ENCODE data around the gene TMPRSS3. TPM values are rescaled to one million over a fixed set of nuclear protein-coding genes. Genes with fewer than 3 reads are reported as not detected.

Gene TMPRSS3
- total and polyA plus RNA-seq, 2 donors (not counting 1 experiment from before 2014, with no cell fraction given): 0.10 to 0.12 TPM

DNA sequence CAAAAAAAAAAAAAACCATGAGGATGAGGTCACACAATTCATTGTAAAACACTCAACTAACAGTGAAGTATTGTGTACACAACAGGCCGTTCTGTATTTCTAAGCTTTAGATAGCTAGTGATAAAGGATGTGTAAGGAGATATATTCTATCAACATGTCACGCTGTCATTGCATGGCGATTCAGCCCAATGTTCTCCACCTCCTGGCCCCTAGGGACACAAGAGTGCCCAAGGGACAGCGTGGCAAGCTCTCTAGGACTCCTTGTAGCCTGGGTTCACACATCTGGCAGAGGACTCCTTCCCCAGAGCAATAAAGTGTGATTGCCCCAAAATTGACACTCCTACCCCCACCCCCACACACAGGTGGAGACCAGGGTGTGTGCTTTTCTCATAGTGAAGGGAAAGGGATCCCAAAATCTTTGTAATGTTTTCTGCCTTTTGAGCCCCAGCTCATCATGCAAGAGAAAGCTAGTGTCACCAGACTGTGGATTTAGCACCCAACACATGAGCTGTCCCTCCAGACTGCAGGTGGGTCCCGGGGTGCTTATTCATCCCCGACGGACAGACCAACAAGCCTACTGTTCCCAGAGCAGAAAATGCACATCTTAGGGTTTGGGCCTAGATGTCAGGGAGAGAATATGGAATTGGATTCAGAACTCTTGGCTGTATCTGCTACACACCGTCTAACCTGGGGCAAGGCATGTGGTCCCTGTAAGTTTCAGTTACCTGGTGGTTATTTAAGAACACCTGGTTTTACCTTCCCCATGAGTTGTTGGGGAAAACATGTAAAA, 11.5 kb downstream of the TMPRSS3 start:
- H3K27me3 ChIP-seq (replicated peaks in 1 of 4; ENCODE audit: control extremely low read depth in 1 of 4, control insufficient read depth in 3 of 4, insufficient read depth in 4 of 4, low read length in 3 of 4): peaks cover 0 to 8% (median 0%) of the 10 kb centered on the region in 4 experiments
- H3K27ac Mint-ChIP-seq: no peak overlapping the region
- H4K20me1 ChIP-seq (ENCODE audit: control insufficient read depth, insufficient read depth, low read length, poor library complexity, severe bottlenecking): no peaks in the 10 kb centered on the region
- ATAC-seq (ENCODE audit: low read depth): peak; percentile 29
- no peak overlapping the region for H3K27ac ChIP-seq (ENCODE audit: low read length in 2 of 2)
- 58% methylated on average over 5 of the region's 8 CpGs for WGBS (ENCODE audit: insufficient coverage)
- H3K9me3 Mint-ChIP-seq (ENCODE audit: insufficient read depth): peaks cover 14% of the 10 kb centered on the region
- peaks cover 12% of the 10 kb centered on the region for H3K27me3 Mint-ChIP-seq
- H3K36me3 ChIP-seq (replicated peaks in 1 of 2; ENCODE audit: control extremely low read depth in 1 of 2, control insufficient read depth in 1 of 2, extremely low read depth in 1 of 2, insufficient read depth in 2 of 2, low read length in 1 of 2): no peaks in the 10 kb centered on the region
- CTCF ChIA-PET: interaction anchor here (0.7 kb wide), 1 partner anchor 120 kb away, joined by 4 read pairs; no protein-coding TSS in a partner anchor
- no peak overlapping the region for H3K9ac ChIP-seq (ENCODE audit: low read length)
- H3K4me3 Mint-ChIP-seq: peak overlapping the region; percentile 2
- intact Hi-C loops (cut with micrococcal nuclease): no loop called here
- DNase-seq: no peak
- no peaks in the 10 kb centered on the region for H3K79me2 ChIP-seq (ENCODE audit: control insufficient read depth, insufficient read depth, low read length)
- H3K4me2 ChIP-seq (replicated peaks; ENCODE audit: low read depth, low read length, poor library complexity, severe bottlenecking): no peak overlapping the region
- POLR2A ChIA-PET: no interaction called here
- peaks cover 44% of the 10 kb centered on the region for H3K4me1 Mint-ChIP-seq
- no peak overlapping the region for H2AFZ ChIP-seq (ENCODE audit: insufficient read depth, low read depth, low read length, poor library complexity, severe bottlenecking)
- no peak for TF ChIP-seq EZH2 (IDR thresholded peaks at IDR 0.05; ENCODE audit: borderline replicate concordance, insufficient read depth, low read depth, low read length, poor library complexity, severe bottlenecking)
- TF ChIP-seq, protein P1, sequence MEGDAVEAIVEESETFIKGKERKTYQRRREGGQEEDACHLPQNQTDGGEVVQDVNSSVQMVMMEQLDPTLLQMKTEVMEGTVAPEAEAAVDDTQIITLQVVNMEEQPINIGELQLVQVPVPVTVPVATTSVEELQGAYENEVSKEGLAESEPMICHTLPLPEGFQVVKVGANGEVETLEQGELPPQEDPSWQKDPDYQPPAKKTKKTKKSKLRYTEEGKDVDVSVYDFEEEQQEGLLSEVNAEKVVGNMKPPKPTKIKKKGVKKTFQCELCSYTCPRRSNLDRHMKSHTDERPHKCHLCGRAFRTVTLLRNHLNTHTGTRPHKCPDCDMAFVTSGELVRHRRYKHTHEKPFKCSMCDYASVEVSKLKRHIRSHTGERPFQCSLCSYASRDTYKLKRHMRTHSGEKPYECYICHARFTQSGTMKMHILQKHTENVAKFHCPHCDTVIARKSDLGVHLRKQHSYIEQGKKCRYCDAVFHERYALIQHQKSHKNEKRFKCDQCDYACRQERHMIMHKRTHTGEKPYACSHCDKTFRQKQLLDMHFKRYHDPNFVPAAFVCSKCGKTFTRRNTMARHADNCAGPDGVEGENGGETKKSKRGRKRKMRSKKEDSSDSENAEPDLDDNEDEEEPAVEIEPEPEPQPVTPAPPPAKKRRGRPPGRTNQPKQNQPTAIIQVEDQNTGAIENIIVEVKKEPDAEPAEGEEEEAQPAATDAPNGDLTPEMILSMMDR (IDR thresholded peaks at IDR 0.05): no peak
- H3K9me3 ChIP-seq (ENCODE audit: control extremely low read depth in 1 of 3, control insufficient read depth in 2 of 3, insufficient read depth in 1 of 3, low read length in 2 of 3): peaks cover 2 to 48% (median 19%) of the 10 kb centered on the region in 3 donors
- peaks cover 19 to 30% of the 10 kb centered on the region in 2 donors for H3K4me1 ChIP-seq (ENCODE audit: control insufficient read depth in 2 of 2, insufficient read depth in 2 of 2, low read length in 2 of 2)
- no peak overlapping the region for H3K4me3 ChIP-seq (ENCODE audit: control extremely low read depth in 1 of 5, extremely low read depth in 1 of 5, insufficient read depth in 1 of 5, low read depth in 2 of 5, low read length in 4 of 5)

DNA sequence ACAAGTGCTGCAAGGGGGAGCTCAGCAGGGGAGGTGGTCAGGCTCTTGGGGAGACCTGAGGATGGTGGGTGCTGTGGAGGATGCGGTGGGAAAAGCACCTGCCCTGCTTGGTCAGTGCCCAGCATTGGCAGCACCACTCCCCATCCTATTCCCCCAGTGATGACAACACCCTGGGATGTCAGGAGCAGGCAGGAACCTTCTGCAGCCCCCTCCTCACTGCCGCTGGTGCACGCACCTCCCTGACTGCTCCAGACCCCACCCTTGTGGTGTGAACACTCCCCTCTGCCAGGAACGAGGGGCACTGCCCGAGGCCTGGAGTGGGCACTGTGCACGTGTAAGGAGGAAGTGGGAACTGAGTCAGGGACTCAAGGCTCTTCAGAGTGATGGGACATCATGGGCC, 12.5 kb downstream of the TMPRSS3 start:
- Histone ChIP-seq H3K79me2 (ENCODE audit: control insufficient read depth, insufficient read depth, low read length) (no peaks in the 10 kb centered on the region), H3K9me3 (ENCODE audit: control extremely low read depth in 1 of 3, control insufficient read depth in 2 of 3, insufficient read depth in 1 of 3, low read length in 2 of 3) (peaks cover 2 to 48% (median 19%) of the 10 kb centered on the region in 3 donors), H4K20me1 (ENCODE audit: control insufficient read depth, insufficient read depth, low read length, poor library complexity, severe bottlenecking) (no peaks in the 10 kb centered on the region), H3K27me3 (replicated peaks in 1 of 4; ENCODE audit: control extremely low read depth in 1 of 4, control insufficient read depth in 3 of 4, insufficient read depth in 4 of 4, low read length in 3 of 4) (peaks cover 0 to 3% (median 0%) of the 10 kb centered on the region in 4 experiments), H3K4me1 (ENCODE audit: control insufficient read depth in 2 of 2, insufficient read depth in 2 of 2, low read length in 2 of 2) (peaks cover 21 to 33% of the 10 kb centered on the region in 2 donors), H3K36me3 (replicated peaks in 1 of 2; ENCODE audit: control extremely low read depth in 1 of 2, control insufficient read depth in 1 of 2, extremely low read depth in 1 of 2, insufficient read depth in 2 of 2, low read length in 1 of 2) (no peaks in the 10 kb centered on the region), H3K4me3 (ENCODE audit: control extremely low read depth in 1 of 5, extremely low read depth in 1 of 5, insufficient read depth in 1 of 5, low read depth in 2 of 5, low read length in 4 of 5) (no peak overlapping the region), H2AFZ (ENCODE audit: insufficient read depth, low read depth, low read length, poor library complexity, severe bottlenecking) (no peak overlapping the region), H3K4me2 (replicated peaks; ENCODE audit: low read depth, low read length, poor library complexity, severe bottlenecking) (no peak overlapping the region), H3K27ac (ENCODE audit: low read length in 2 of 2) (no peak overlapping the region), H3K9ac (ENCODE audit: low read length) (no peak overlapping the region)
- Mint-ChIP-seq H3K4me3 (no peak overlapping the region), H3K27me3 (peaks cover 8% of the 10 kb centered on the region), H3K4me1 (peaks cover 42% of the 10 kb centered on the region), H3K9me3 (ENCODE audit: insufficient read depth) (peaks cover 14% of the 10 kb centered on the region), H3K27ac (no peak overlapping the region)
- intact Hi-C loops (cut with micrococcal nuclease): no loop called here
- ATAC-seq (ENCODE audit: low read depth) (no peak), DNase-seq (no peak)
- WGBS (ENCODE audit: insufficient coverage): 75% methylated on average over 2 of the region's 6 CpGs
- ChIA-PET POLR2A (no interaction called here), CTCF (no interaction called here)
- TF ChIP-seq EZH2 (IDR thresholded peaks at IDR 0.05; ENCODE audit: borderline replicate concordance, insufficient read depth, low read depth, low read length, poor library complexity, severe bottlenecking): no peak
- TF ChIP-seq, protein P1 (IDR thresholded peaks at IDR 0.05): no peak

Measured in B cell (primary cell).